HEK293 (cell line): ENCODE results near the gene JAM2.

Experiments used
- GLI4 ChIP-seq: fragments of 450-650 bp; formaldehyde crosslinking; IDR thresholded peaks from 2 replicates; pipeline ENCODE4 v1.5.1; 2016; ENCODE audit warnings: missing biosample characterization, missing genetic modification characterization
- HOXD13 ChIP-seq: sonication (generic); formaldehyde crosslinking; IDR thresholded peaks from 2 replicates; pipeline ENCODE4 v1.8.0; 2022; ENCODE audit warnings: missing genetic modification reagents, borderline replicate concordance
- MYNN ChIP-seq: fragments of 450-650 bp; formaldehyde crosslinking; IDR thresholded peaks from 2 replicates; pipeline ENCODE4 v1.5.1; 2016; ENCODE audit warnings: missing biosample characterization, missing genetic modification characterization, borderline replicate concordance
- OSR2 ChIP-seq: fragments of 450-650 bp; formaldehyde crosslinking; IDR thresholded peaks from 2 replicates; pipeline ENCODE4 v1.5.1; 2016; ENCODE audit warnings: missing biosample characterization, missing genetic modification characterization
- WT1 ChIP-seq: fragments of 450-650 bp; formaldehyde crosslinking; IDR thresholded peaks from 2 replicates; pipeline ENCODE4 v1.5.1; 2016; ENCODE audit warnings: missing biosample characterization, missing genetic modification characterization
- ZBTB1 ChIP-seq: fragments of 450-650 bp; formaldehyde crosslinking; IDR thresholded peaks from 2 replicates; pipeline ENCODE4 v1.5.1; 2016; ENCODE audit warnings: missing biosample characterization, missing genetic modification characterization
- ZBTB21 ChIP-seq: fragments of 450-650 bp; formaldehyde crosslinking; IDR thresholded peaks from 2 replicates; pipeline ENCODE4 v1.5.1; 2017; ENCODE audit warnings: missing biosample characterization, missing genetic modification characterization
- ZNF324 ChIP-seq: fragments of 450-650 bp; formaldehyde crosslinking; IDR thresholded peaks from 2 replicates; pipeline ENCODE4 v1.5.1; 2016; ENCODE audit warnings: missing biosample characterization, missing genetic modification characterization
- ZNF335 ChIP-seq: fragments of 450-650 bp; formaldehyde crosslinking; conservative IDR thresholded peaks from 2 replicates; pipeline ENCODE4 v1.5.1; 2016; ENCODE audit warnings: missing biosample characterization, missing genetic modification characterization
- ZNF707 ChIP-seq: fragments of 450-650 bp; formaldehyde crosslinking; IDR thresholded peaks from 2 replicates; pipeline ENCODE4 v1.5.1; 2016; ENCODE audit warnings: missing biosample characterization, missing genetic modification characterization
- TF ChIP-seq, protein P1 (sequence below): fragments of 450-650 bp; formaldehyde crosslinking; IDR thresholded peaks from 2 replicates; pipeline ENCODE4 v1.5.1; 2016; ENCODE audit warnings: missing biosample characterization, missing genetic modification characterization
- TF ChIP-seq, protein P2 (sequence below): fragments of 450-650 bp; formaldehyde crosslinking; IDR thresholded peaks from 2 replicates; pipeline ENCODE4 v1.5.1; 2016; ENCODE audit warnings: missing biosample characterization, missing genetic modification characterization

DNA sequence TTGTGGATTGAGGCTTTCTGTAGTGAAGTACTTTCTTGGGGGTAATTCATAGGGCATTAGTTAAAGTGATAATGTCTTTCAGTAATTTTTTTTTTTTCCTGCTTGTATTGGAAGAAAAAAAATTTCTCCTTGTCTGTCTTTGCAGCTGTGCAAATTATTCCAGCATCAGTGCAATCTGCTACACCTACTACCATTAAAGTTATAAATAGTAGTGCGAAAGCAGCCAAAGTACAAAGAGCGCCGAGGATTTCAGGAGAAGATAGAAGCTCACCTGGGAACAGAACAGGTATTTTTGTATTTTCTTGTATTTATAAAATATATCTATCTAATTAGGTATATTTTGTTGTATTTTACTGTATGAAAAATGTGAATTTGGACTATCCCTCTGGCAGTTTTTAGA, 125.0 kb downstream of the JAM2 start:
- no peak for TF ChIP-seq ZBTB1 (tag by site-specific recombination)
- TF ChIP-seq, protein P1, sequence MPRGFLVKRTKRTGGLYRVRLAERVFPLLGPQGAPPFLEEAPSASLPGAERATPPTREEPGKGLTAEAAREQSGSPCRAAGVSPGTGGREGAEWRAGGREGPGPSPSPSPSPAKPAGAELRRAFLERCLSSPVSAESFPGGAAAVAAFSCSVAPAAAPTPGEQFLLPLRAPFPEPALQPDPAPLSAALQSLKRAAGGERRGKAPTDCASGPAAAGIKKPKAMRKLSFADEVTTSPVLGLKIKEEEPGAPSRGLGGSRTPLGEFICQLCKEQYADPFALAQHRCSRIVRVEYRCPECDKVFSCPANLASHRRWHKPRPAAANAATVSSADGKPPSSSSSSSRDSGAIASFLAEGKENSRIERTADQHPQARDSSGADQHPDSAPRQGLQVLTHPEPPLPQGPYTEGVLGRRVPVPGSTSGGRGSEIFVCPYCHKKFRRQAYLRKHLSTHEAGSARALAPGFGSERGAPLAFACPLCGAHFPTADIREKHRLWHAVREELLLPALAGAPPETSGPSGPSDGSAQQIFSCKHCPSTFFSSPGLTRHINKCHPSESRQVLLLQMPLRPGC (tag by site-specific recombination): no peak
- TF ChIP-seq, protein P2, sequence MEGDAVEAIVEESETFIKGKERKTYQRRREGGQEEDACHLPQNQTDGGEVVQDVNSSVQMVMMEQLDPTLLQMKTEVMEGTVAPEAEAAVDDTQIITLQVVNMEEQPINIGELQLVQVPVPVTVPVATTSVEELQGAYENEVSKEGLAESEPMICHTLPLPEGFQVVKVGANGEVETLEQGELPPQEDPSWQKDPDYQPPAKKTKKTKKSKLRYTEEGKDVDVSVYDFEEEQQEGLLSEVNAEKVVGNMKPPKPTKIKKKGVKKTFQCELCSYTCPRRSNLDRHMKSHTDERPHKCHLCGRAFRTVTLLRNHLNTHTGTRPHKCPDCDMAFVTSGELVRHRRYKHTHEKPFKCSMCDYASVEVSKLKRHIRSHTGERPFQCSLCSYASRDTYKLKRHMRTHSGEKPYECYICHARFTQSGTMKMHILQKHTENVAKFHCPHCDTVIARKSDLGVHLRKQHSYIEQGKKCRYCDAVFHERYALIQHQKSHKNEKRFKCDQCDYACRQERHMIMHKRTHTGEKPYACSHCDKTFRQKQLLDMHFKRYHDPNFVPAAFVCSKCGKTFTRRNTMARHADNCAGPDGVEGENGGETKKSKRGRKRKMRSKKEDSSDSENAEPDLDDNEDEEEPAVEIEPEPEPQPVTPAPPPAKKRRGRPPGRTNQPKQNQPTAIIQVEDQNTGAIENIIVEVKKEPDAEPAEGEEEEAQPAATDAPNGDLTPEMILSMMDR: no peak
- TF ChIP-seq WT1 (tag by site-specific recombination): no peak
- TF ChIP-seq ZNF324: no peak
- no peak for TF ChIP-seq OSR2
- no peak for TF ChIP-seq MYNN (tag by site-specific recombination)
- TF ChIP-seq GLI4: no peak
- TF ChIP-seq ZNF335 (tag by site-specific recombination): no peak
- no peak for TF ChIP-seq ZNF707 (tag by site-specific recombination)
- TF ChIP-seq ZBTB21: no peak
- TF ChIP-seq HOXD13 (CRISPR knock-in tag): no peak
